KOPT-K1 (cell line): ENCODE results near the gene PLA2G5.
"Not testable (repeated sequence)": the region's sequence is repeated elsewhere in the genome, so short reads cannot be mapped to it uniquely, and the experiment has no call there.

Experiments used
- H3K27ac ChIP-seq: fragments of 200-600 bp; sonication (generic); 2 replicates; pipeline ENCODE4 v1.5.1; 2016; ENCODE audit warnings: antibody characterized with exemption, mild to moderate bottlenecking, low read depth, low read length; ENCODE audit not compliant: poor library complexity, severe bottlenecking
- H3K36me3 ChIP-seq: fragments of 200-600 bp; sonication (generic); 2 replicates; pipeline ENCODE4 v1.5.1; 2017; ENCODE audit warnings: antibody characterized with exemption, mild to moderate bottlenecking, low read length, moderate library complexity; ENCODE audit not compliant: insufficient read depth
- H3K9me3 ChIP-seq: fragments of 200-600 bp; sonication (generic); 2 replicates; pipeline ENCODE4 v1.5.1; 2017; ENCODE audit warnings: antibody characterized with exemption, low read length, mild to moderate bottlenecking; ENCODE audit not compliant: insufficient read depth, poor library complexity, severe bottlenecking

Gene PLA2G5

GRCh38 chr1:20069874-20070273 is at the start of gene PLA2G5:
TSS of gene PLA2G5 (plus strand) at chr1:20070194. CDS start at chr1:20084831, 14,637 bp downstream.
- H3K27ac ChIP-seq, result no peak within 1 kb of the TSS
- no peaks in the 10 kb centered on the region for H3K9me3 ChIP-seq
- no peaks in the 10 kb centered on the region for H3K36me3 ChIP-seq

GRCh38 chr1:20028125-20028524 is 41.9 kb upstream of the PLA2G5 start:
- no peak overlapping the region for H3K27ac ChIP-seq
- no peaks in the 10 kb centered on the region for H3K36me3 ChIP-seq
- H3K9me3 ChIP-seq, result peaks cover 8% of the 10 kb centered on the region

GRCh38 chr1:20028726-20029125 is 41.3 kb upstream of the PLA2G5 start:
- Histone ChIP-seq H3K27ac (no peak overlapping the region), H3K36me3 (no peaks in the 10 kb centered on the region), H3K9me3 (peaks cover 8% of the 10 kb centered on the region)

- Histone ChIP-seq H3K9me3 (peaks cover 8% of the 10 kb centered on the region), H3K27ac (no peak overlapping the region), H3K36me3 (no peaks in the 10 kb centered on the region)
Observed at GRCh38 chr1:20029178-20029912, 40.6 kb upstream of the PLA2G5 start.

- peaks cover 11% of the 10 kb centered on the region for H3K9me3 ChIP-seq
- H3K27ac ChIP-seq, result not testable (repeated sequence)
Observed at GRCh38 chr1:20030436-20031151, 39.4 kb upstream of the PLA2G5 start.

GRCh38 chr1:20031161-20031560 is 38.8 kb upstream of the PLA2G5 start:
- Histone ChIP-seq H3K9me3 (peaks cover 17% of the 10 kb centered on the region), H3K36me3 (no peaks in the 10 kb centered on the region), H3K27ac (no peak overlapping the region)

More at GRCh38 chr1:20030436-20031151, 39.4 kb upstream of the PLA2G5 start:
- not testable (repeated sequence) for H3K36me3 ChIP-seq

- Histone ChIP-seq H3K27ac (no peak overlapping the region), H3K9me3 (peaks cover 20% of the 10 kb centered on the region), H3K36me3 (no peaks in the 10 kb centered on the region)
Observed at GRCh38 chr1:20031836-20032235, 38.2 kb upstream of the PLA2G5 start.

GRCh38 chr1:20032425-20032824 is 37.6 kb upstream of the PLA2G5 start:
- H3K27ac ChIP-seq, result no peak overlapping the region
- peaks cover 20% of the 10 kb centered on the region for H3K9me3 ChIP-seq

GRCh38 chr1:20033420-20033819 is 36.6 kb upstream of the PLA2G5 start:
- Histone ChIP-seq H3K36me3 (no peaks in the 10 kb centered on the region), H3K27ac (no peak overlapping the region), H3K9me3 (peaks cover 20% of the 10 kb centered on the region)

More at GRCh38 chr1:20032425-20032824, 37.6 kb upstream of the PLA2G5 start:
- no peaks in the 10 kb centered on the region for H3K36me3 ChIP-seq

- Histone ChIP-seq H3K9me3 (peaks cover 20% of the 10 kb centered on the region), H3K27ac (no peak overlapping the region), H3K36me3 (no peaks in the 10 kb centered on the region)
Observed at GRCh38 chr1:20035114-20035513, 34.9 kb upstream of the PLA2G5 start.

- H3K27ac ChIP-seq, result no peak overlapping the region
Observed at GRCh38 chr1:20037877-20038276, 32.1 kb upstream of the PLA2G5 start.

GRCh38 chr1:20047096-20047495 is 22.9 kb upstream of the PLA2G5 start:
- H3K27ac ChIP-seq, result no peak overlapping the region
- peaks cover 24% of the 10 kb centered on the region for H3K9me3 ChIP-seq
- H3K36me3 ChIP-seq, result no peaks in the 10 kb centered on the region

More at GRCh38 chr1:20037877-20038276, 32.1 kb upstream of the PLA2G5 start:
- Histone ChIP-seq H3K9me3 (peaks cover 11% of the 10 kb centered on the region), H3K36me3 (no peaks in the 10 kb centered on the region)

GRCh38 chr1:20048563-20048962 is 21.4 kb upstream of the PLA2G5 start:
- Histone ChIP-seq H3K27ac (no peak overlapping the region), H3K36me3 (no peaks in the 10 kb centered on the region), H3K9me3 (peaks cover 34% of the 10 kb centered on the region)

- H3K36me3 ChIP-seq, H3K27ac ChIP-seq: not testable (repeated sequence)
- H3K9me3 ChIP-seq, result peaks cover 34% of the 10 kb centered on the region
Observed at GRCh38 chr1:20049056-20049798, 20.8 kb upstream of the PLA2G5 start.

GRCh38 chr1:20051218-20051829 is 18.7 kb upstream of the PLA2G5 start:
- Histone ChIP-seq H3K9me3 (peaks cover 34% of the 10 kb centered on the region), H3K36me3 (no peaks in the 10 kb centered on the region), H3K27ac (no peak overlapping the region)
